HepG2 (cell line): ENCODE data around the gene IQCK. TPM values are rescaled to one million over a fixed set of nuclear protein-coding genes. Genes with fewer than 3 reads are reported as not detected.

Experiments
- ATAC-seq: fragments of 200-7000 bp; cut with Tn5 transposase; 3 replicates; pipeline ENCODE4 v1.9.1; 2020; ENCODE audit warnings: mild to moderate bottlenecking, moderate library complexity
- BruUV-seq: library from RNA; stranded (reverse); fragments of 400-500 nt; replicated peaks from 2 replicates; lab custom pipeline; 2021; lab: Mats Ljungman, UMichigan
- CTCF ChIA-PET: fragments of 300-600 bp; formaldehyde crosslinking; extraction: SDS; loops from one replicate; lab custom pipeline; 2021; ENCODE audit warnings: low total read pairs, inconsistent platforms, low intra/inter-chr PET ratio; lab: Yijun Ruan, JAX
- POLR2A ChIA-PET: fragments of 350-600 bp; sonication (Branson Sonifier 250); formaldehyde crosslinking; loops from one replicate; lab custom pipeline; 2020; ENCODE audit warnings: antibody characterized with exemption, inconsistent platforms; lab: Yijun Ruan, JAX
- DNase-seq: peaks from one replicate; pipeline ENCODE4 v3.0.0-alpha.2; 2015; ENCODE audit warnings: low spot score
- FAIRE-seq: peaks from 3 replicates; lab custom pipeline; 2011; peaks lifted over from hg19 to GRCh38; lab: Jason Lieb, UNC
- H2AFZ ChIP-seq: one replicate; pipeline ENCODE4 v1.6.1; 2011; ENCODE audit warnings: low read length, inconsistent platforms
- H3K27ac ChIP-seq: fragments of 300-600 bp; 3 replicates; pipeline ENCODE4 v1.8.0; 2011; ENCODE audit warnings: mixed run types, mild to moderate bottlenecking, mixed read lengths, low read length, inconsistent platforms; ENCODE audit not compliant: insufficient read depth; ENCODE audit errors: extremely low read length
- H3K27me3 ChIP-seq, 2 experiments: fragments of 200-600 bp in 1 of 2; 2 replicates in 1 of 2; 3 replicates in 1 of 2; pipeline versions ENCODE4 v1.6.0 to v1.8.0; 2011; ENCODE audit warnings: low read length in 2 of 2, mild to moderate bottlenecking in 2 of 2, moderate library complexity in 2 of 2, inconsistent platforms in 1 of 2; ENCODE audit not compliant: insufficient read depth in 2 of 2, control insufficient read depth in 1 of 2
- H3K36me3 ChIP-seq, 2 experiments: fragments of 200-600 bp in 1 of 2; replicated peaks in 1 of 2; 2 replicates in 1 of 2; 3 replicates in 1 of 2; pipeline versions ENCODE4 v1.5.1 to v1.8.0; 2011; ENCODE audit warnings: low read length in 2 of 2, inconsistent platforms in 1 of 2; ENCODE audit not compliant: insufficient read depth in 2 of 2, control insufficient read depth in 1 of 2
- H3K4me1 ChIP-seq: 2 replicates; pipeline ENCODE4 v1.5.1; 2012; ENCODE audit warnings: low read length, inconsistent platforms; ENCODE audit not compliant: insufficient read depth
- H3K4me2 ChIP-seq: 2 replicates; pipeline ENCODE4 v1.6.0; 2011; ENCODE audit warnings: low read depth, low read length, inconsistent platforms
- H3K4me3 ChIP-seq, 3 experiments: fragments of 200-600 bp in 1 of 3; sonication (generic), shearing (Covaris generic) in 1 of 3; replicated peaks in 1 of 3; 2 replicates each; pipeline ENCODE4 v1.5.1; 2011 to 2016; ENCODE audit warnings: low read length in 3 of 3, inconsistent platforms in 2 of 3, low read depth in 2 of 3, mild to moderate bottlenecking in 2 of 3, control low read depth in 1 of 3, mixed read lengths in 1 of 3; ENCODE audit not compliant: insufficient read depth in 1 of 3
- H3K79me2 ChIP-seq: one replicate; pipeline ENCODE4 v1.6.1; 2011; ENCODE audit warnings: low read length, inconsistent platforms; ENCODE audit not compliant: insufficient read depth
- H3K9ac ChIP-seq: 2 replicates; pipeline ENCODE4 v1.6.0; 2011; ENCODE audit warnings: mild to moderate bottlenecking, low read depth, low read length, inconsistent platforms; ENCODE audit not compliant: insufficient read depth
- H3K9me3 ChIP-seq: 2 replicates; pipeline ENCODE4 v1.5.1; 2012; ENCODE audit warnings: mild to moderate bottlenecking, low read length
- H4K20me1 ChIP-seq: 2 replicates; pipeline ENCODE4 v1.6.0; 2011; ENCODE audit warnings: inconsistent platforms, mild to moderate bottlenecking, low read length, moderate library complexity; ENCODE audit not compliant: insufficient read depth
- BHLHE40 ChIP-seq: IDR thresholded peaks from 2 replicates; pipeline ENCODE4 v1.6.1; 2011; ENCODE audit warnings: low read length, improper control_type of control experiment
- FOXC1 ChIP-seq: sonication (generic); formaldehyde crosslinking; IDR thresholded peaks from 2 replicates; pipeline ENCODE4 v1.8.0; 2022; ENCODE audit warnings: mild to moderate bottlenecking, missing genetic modification reagents, borderline replicate concordance
- GABPB1 ChIP-seq: IDR thresholded peaks from 2 replicates; pipeline ENCODE4 v1.6.1; 2016; ENCODE audit warnings: mild to moderate bottlenecking, missing genetic modification reagents, moderate library complexity, missing compliant biosample characterization
- HNF4A ChIP-seq: sonication (generic); formaldehyde crosslinking; IDR thresholded peaks from 2 replicates; pipeline ENCODE4 v1.4.0; 2020; ENCODE audit warnings: missing genetic modification reagents
- KLF9 ChIP-seq: IDR thresholded peaks from 2 replicates; pipeline ENCODE4 v1.6.1; 2016; ENCODE audit warnings: low read depth
- MEF2D ChIP-seq: sonication (generic); formaldehyde crosslinking; IDR thresholded peaks from 2 replicates; pipeline ENCODE4 v1.5.1; 2020; ENCODE audit warnings: mild to moderate bottlenecking, missing genetic modification reagents
- NFYB ChIP-seq: sonication (generic); formaldehyde crosslinking; IDR thresholded peaks from 2 replicates; pipeline ENCODE4 v1.4.0; 2020; ENCODE audit warnings: missing genetic modification reagents
- PHF21A ChIP-seq: sonication (generic); formaldehyde crosslinking; IDR thresholded peaks from 2 replicates; pipeline ENCODE4 v1.5.0; 2020; ENCODE audit warnings: mild to moderate bottlenecking, missing genetic modification reagents
- POGZ ChIP-seq: sonication (generic); formaldehyde crosslinking; IDR thresholded peaks from 2 replicates; pipeline ENCODE4 v1.4.0; 2020; ENCODE audit warnings: mild to moderate bottlenecking, missing genetic modification reagents
- SNAI1 ChIP-seq: sonication (generic); formaldehyde crosslinking; IDR thresholded peaks from 2 replicates; pipeline ENCODE4 v1.5.0; 2020; ENCODE audit warnings: mild to moderate bottlenecking, missing genetic modification reagents, borderline replicate concordance
- TEAD3 ChIP-seq: optimal IDR thresholded peaks from 2 replicates; pipeline ENCODE3; 2016; ENCODE audit warnings: borderline replicate concordance
- ZBTB7B ChIP-seq: sonication (generic); formaldehyde crosslinking; IDR thresholded peaks from 2 replicates; pipeline ENCODE4 v1.4.0; 2020; ENCODE audit warnings: missing genetic modification reagents
- ZC3H4 ChIP-seq: sonication (generic); formaldehyde crosslinking; IDR thresholded peaks from 2 replicates; pipeline ENCODE4 v1.4.0; 2020; ENCODE audit warnings: missing genetic modification reagents, borderline replicate concordance
- ZFX ChIP-seq: sonication (generic); formaldehyde crosslinking; IDR thresholded peaks from 2 replicates; pipeline ENCODE4 v1.4.0; 2020; ENCODE audit warnings: mild to moderate bottlenecking, low read depth, missing genetic modification reagents, moderate library complexity
- ZNF251 ChIP-seq: sonication (generic); formaldehyde crosslinking; IDR thresholded peaks from 2 replicates; pipeline ENCODE4 v1.9.0; 2021; ENCODE audit warnings: mild to moderate bottlenecking, missing genetic modification reagents
- ZNF530 ChIP-seq: sonication (generic); formaldehyde crosslinking; IDR thresholded peaks from 2 replicates; pipeline ENCODE4 v1.5.0; 2020; ENCODE audit warnings: low read depth, mild to moderate bottlenecking, missing genetic modification reagents
- WGBS: methylation state at CpG from one replicate; pipeline ENCODE4 v1.1.6; 2017; ENCODE audit warnings: low lambda C conversion rate; 5-methylcytosine and 5-hydroxymethylcytosine counted together
- in situ Hi-C: cut with HindIII; loops from 2 replicates; pipeline ENCODE4 v1.10.0; 2017; ENCODE audit warnings: low pct_unique_long_range_greater_than_20kb; ENCODE audit not compliant: extremely low pct_ligation_motif_present
- intact Hi-C: fragments of 100-400 bp; cut with micrococcal nuclease; formaldehyde crosslinking; loops from one replicate; pipeline ENCODE4 v1.10.0; 2022; ENCODE audit not compliant: unreplicated experiment
- polyA plus RNA-seq, 8 experiments: library from polyadenylated mRNA; depleted of rRNA in 3 of 8; stranded (reverse) in 7 of 8; unstranded in 1 of 8; fragments of >200 nt; fragmentation: Illumina TruSeq in 4 of 8; extraction: Trizol in 4 of 8; gene quantifications; 2 replicates each; pipeline versions ENCODE4 v1.2.1 to v1.2.3, GENCODE V29; 2011 to 2016; ENCODE audit warnings: low read depth in 4 of 8, missing spikeins in 1 of 8, mixed read lengths in 1 of 8; ENCODE audit not compliant: insufficient read depth in 1 of 8
- total RNA-seq, 5 experiments: library from RNA; depleted of rRNA; stranded (reverse); fragments of >200 nt; fragmentation: Illumina TruSeq; extraction: Trizol; gene quantifications; 2 replicates each; pipeline ENCODE4 v1.2.3, GENCODE V29; 2016; ENCODE audit warnings: low read depth in 1 of 5
- TF ChIP-seq, protein P1 (sequence below): sonication (generic); formaldehyde crosslinking; IDR thresholded peaks from 2 replicates; pipeline ENCODE4 v1.4.0; 2020; ENCODE audit warnings: missing genetic modification reagents

IQCK gene
- total and polyA plus RNA-seq, 2 of the 13 experiments (the other 11 are each of a cell fraction or from before 2014, with no cell fraction given), result 5.1 to 7.3 TPM

DNA sequence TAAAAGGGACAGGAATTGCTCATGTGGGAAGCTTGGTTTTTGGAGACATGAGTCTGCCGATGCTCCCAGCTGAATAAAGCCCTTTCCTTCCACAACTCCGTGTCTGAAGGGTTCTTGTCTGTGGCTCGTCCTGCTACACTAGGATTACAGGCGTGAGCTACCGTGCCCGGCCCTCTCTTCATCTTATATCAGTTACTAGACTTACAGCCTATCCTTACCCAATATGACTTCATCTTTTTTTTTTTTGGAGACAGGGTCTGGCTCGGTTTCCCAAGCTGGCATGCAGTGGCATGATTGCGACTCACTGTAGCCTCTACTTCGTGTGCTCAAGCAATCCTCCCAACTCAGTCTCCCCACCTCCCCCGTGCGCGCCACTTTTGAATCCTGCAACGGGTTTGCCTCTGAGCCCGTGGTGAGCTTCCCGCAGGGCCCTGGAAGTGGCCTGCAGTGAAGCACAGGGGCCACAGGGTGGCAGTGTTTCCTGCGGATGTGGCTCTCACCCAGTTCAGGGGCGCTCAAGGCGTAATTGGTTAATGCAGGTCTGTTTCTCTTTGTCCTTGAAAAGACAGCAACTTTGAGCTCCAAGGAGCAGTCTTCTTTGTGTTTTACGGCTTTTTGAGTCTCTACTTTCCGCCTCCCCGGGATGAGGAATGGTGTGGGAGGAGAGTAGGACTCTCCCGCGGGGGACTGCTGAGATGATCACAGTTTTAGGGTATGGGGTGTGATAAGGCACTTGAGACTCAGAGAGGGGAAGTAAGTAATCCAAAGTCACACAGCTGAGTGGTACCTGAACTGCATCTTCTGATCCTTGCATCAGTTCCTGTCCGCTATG, 189.3 kb downstream of the IQCK start:
- no peak overlapping the region for H3K4me2 ChIP-seq
- TF ChIP-seq ZBTB7B (CRISPR knock-in tag) (no peak), FOXC1 (CRISPR knock-in tag) (peak; percentile 45; the same call in 1 of the 2 replicates), KLF9 (no peak), POGZ (CRISPR knock-in tag) (no peak), ZC3H4 (CRISPR knock-in tag) (no peak), TEAD3 (CRISPR knock-in tag) (no peak), ZNF251 (no peak), HNF4A (CRISPR knock-in tag) (no peak), MEF2D (CRISPR knock-in tag) (no peak), NFYB (CRISPR knock-in tag) (0 out of 2 replicates have a peak, but pooled peaks have one; percentile 23), GABPB1 (CRISPR knock-in tag) (peak; percentile 58; the same call in 1 of the 2 replicates), ZFX (CRISPR knock-in tag) (peak; percentile 23; the same call in 1 of the 2 replicates), PHF21A (CRISPR knock-in tag) (no peak), BHLHE40 (peak; percentile 31), SNAI1 (CRISPR knock-in tag) (no peak), ZNF530 (no peak)
- TF ChIP-seq, protein P1, sequence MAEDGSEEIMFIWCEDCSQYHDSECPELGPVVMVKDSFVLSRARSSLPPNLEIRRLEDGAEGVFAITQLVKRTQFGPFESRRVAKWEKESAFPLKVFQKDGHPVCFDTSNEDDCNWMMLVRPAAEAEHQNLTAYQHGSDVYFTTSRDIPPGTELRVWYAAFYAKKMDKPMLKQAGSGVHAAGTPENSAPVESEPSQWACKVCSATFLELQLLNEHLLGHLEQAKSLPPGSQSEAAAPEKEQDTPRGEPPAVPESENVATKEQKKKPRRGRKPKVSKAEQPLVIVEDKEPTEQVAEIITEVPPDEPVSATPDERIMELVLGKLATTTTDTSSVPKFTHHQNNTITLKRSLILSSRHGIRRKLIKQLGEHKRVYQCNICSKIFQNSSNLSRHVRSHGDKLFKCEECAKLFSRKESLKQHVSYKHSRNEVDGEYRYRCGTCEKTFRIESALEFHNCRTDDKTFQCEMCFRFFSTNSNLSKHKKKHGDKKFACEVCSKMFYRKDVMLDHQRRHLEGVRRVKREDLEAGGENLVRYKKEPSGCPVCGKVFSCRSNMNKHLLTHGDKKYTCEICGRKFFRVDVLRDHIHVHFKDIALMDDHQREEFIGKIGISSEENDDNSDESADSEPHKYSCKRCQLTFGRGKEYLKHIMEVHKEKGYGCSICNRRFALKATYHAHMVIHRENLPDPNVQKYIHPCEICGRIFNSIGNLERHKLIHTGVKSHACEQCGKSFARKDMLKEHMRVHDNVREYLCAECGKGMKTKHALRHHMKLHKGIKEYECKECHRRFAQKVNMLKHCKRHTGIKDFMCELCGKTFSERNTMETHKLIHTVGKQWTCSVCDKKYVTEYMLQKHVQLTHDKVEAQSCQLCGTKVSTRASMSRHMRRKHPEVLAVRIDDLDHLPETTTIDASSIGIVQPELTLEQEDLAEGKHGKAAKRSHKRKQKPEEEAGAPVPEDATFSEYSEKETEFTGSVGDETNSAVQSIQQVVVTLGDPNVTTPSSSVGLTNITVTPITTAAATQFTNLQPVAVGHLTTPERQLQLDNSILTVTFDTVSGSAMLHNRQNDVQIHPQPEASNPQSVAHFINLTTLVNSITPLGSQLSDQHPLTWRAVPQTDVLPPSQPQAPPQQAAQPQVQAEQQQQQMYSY (CRISPR knock-in tag), result no peak

More for the DNA sequence above, 189.3 kb downstream of the IQCK start:
- POLR2A ChIA-PET, result interaction anchor here (0.8 to 1.2 kb wide), 3 partner anchors 8 to 478 kb away, joined by 3 to 6 read pairs (median 4); no protein-coding TSS in a partner anchor
- Histone ChIP-seq H3K4me3 (no peak overlapping the region), H2AFZ (no peak overlapping the region), H3K79me2 (no peaks in the 10 kb centered on the region), H3K27me3 (peaks cover 3 to 30% of the 10 kb centered on the region in 2 experiments; a peak in 4 of 5 replicates), H3K9me3 (no peaks in the 10 kb centered on the region), H4K20me1 (no peaks in the 10 kb centered on the region), H3K4me1 (no peaks in the 10 kb centered on the region), H3K27ac (no peak overlapping the region), H3K36me3 (no peaks in the 10 kb centered on the region), H3K9ac (no peak overlapping the region)
- ATAC-seq, result peak; percentile 97
- FAIRE-seq, result peak; percentile 83
- in situ Hi-C loops (loop anchor here (5.0 kb wide), 1 partner anchor 395 kb away; no protein-coding TSS in a partner anchor), intact Hi-C loops (loop anchor here (1.0 to 10.0 kb wide), 4 partner anchors 74 to 476 kb away; no protein-coding TSS in a partner anchor)
- WGBS, result 12% methylated on average over 24 of the region's 24 CpGs
- CTCF ChIA-PET, result interaction anchor here (0.6 to 3.4 kb wide), 5 partner anchors 8 to 478 kb away, joined by 3 to 71 read pairs (median 10); no protein-coding TSS in a partner anchor
- DNase-seq, result peak; percentile 67
- no TSS peak for BruUV-seq
